Kidney glomerular epithelial cell (primary cell): Measurements from ENCODE around the gene RBM46.
A peak's percentile ranks its signal among the peaks of the same experiment; 100 is the strongest.

Experiments used
- DNase-seq: peaks from one replicate; lab custom pipeline; 2025; lab: John Stamatoyannopoulos, UW

Gene RBM46

GRCh38 chr4:154781126-154781982 is at the start of gene RBM46:
TSS of gene RBM46 (plus strand) at chr4:154781272. CDS start at chr4:154796753, 15,481 bp downstream.
- DNase-seq = no peak

- DNase-seq = peak; percentile 43
Observed at GRCh38 chr4:154731756-154732155, 49.3 kb upstream of the RBM46 start.

DNA sequence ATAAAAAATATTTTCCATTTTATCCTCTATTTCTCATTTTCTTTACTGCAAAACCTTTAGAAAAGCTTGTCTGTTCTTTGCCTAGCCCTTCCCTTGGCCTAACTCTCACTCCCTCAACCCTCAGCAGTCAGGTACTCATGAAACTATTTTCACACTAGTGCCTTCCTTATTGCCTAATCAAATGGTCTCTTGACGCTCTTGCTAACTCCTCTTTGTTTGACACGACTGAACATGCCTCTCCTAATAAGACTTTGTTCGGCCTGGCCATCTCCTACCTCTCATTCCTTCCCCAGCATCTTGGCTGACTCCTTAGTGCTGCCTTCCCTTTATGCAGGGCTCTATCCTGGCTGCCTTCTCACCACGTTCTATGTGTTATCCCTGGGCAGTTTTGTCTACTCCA is 48.4 kb upstream of the RBM46 start:
- DNase-seq = no peak

GRCh38 chr4:154736770-154737169 is 44.3 kb upstream of the RBM46 start:
- no peak for DNase-seq

DNA sequence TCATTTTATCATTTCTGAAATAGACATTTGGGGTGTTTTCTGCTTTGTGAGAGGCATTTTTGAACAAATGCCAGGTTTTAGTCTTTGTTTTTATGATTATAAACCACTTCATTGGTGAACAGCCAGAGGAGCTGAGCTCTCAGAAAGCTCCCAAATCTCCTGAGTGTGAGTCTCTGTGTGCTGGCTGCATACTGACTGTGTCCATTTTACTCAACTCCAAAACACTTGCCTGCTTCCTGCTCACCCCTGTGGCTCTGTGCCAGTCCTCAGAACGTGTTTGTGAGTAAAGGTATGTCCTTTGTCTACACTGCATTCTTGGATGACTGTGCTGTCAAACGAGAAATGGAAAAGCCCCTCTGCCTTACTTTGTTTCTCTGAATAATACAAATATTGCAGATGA is 42.6 kb upstream of the RBM46 start:
- DNase-seq = peak; percentile 5

DNA sequence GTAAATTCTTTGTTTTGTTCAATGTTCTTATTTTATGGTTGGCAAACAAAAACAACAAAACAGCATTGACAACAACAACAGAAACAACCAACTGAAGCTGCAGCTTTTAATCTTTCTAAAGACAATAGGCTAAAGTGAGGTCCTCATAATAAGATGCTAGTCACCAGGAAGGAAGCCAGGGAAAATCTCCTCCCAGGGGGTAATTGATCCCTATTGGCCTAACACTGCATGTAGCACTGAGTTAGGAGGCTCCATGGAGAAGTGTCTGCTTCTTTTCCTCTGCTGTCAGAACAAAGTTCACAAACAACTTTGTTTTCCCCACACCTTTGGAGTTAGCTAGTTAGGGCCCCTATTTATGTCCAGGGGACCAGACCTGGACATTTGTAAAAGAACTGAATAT is 42.0 kb upstream of the RBM46 start:
- no peak for DNase-seq

GRCh38 chr4:154740462-154740861 is 40.6 kb upstream of the RBM46 start:
- DNase-seq = no peak

DNA sequence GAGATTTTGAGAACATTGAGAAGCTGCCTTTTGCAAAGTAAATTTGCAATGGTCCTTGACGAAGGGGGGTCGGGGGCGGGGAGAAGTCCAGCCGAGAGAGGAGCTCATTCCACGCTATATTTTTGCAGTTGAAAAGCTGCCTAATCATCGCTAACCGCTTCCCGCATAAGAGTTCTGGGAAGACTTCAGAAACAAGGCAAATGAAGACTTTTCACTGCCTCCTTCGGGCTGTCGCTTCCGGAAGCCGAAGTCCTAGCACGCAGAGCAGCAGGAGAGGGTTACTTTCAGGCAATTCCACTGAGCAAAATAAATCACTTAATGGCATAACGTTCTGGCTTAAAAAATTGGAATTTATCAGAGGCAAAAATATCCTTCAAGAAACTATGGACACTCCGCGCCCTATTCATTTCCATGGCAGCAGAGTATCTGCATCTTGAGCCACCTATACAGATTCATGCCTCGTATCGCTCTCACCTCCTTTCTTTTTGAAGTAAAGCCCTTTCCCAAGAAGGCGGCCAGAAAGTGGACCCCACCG is 39.9 kb upstream of the RBM46 start:
- DNase-seq = no peak

GRCh38 chr4:154741922-154742850 is 38.9 kb upstream of the RBM46 start:
- no peak for DNase-seq

DNA sequence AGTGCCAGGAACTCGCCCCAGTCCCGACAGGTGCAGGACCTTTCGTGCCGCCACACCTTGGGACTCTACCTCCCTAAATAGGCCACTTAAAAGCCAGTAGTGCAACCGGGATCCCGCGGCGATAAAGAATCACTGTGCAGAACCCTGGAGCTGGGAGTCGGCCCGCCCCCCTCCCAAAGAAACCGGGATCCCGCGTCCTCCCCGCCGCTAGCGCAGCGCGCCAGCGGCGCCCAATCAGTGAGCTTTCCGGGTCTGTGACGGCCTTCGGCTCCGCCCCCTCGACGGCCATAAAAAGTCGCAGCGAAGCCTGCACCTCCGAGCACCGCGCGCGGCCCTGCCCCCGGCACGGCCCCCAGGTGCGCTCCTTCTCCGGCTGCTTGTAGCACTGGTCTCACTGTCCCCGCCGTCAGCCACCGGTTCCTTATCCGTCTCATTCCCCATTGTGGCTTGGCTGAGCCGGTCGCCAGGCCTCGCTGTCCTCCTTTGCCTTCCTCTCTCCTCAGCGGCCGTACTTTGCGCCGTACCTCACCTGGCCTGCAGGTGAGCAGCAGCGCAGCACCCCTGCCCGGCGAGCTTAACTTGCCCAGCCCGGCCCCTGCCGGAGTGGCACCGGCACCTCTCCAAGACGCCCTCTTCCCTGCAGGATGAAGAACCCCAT is 37.3 kb upstream of the RBM46 start, which contains the start of gene LRAT:
Gene LRAT (plus strand): TSS at position 318 of the 658 bp plus-strand sequence. CDS start 327 bp downstream, at position 645.
- DNase-seq = peak; percentile 44

- no peak for DNase-seq
Observed at GRCh38 chr4:154744341-154744926, 36.6 kb upstream of the RBM46 start.

DNA sequence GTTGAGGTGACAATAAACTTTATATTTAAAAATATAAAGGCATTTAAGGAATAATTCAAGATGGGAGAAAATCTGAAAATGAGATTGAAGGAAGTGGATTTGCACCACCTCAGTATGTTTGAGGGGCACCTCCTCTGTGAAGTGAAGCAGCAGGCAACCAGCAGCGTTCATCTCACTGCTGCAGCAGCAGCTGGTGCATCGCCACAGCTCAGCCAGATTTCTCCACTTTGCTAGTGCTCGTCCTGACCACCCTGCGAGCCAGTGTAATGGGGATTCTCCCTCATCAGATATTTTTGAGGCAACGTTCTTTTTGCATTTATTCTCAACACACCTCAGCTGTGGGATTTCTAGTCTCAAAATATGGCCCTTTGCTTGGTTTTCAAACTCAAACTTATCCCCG is 23.4 kb upstream of the RBM46 start:
- no peak for DNase-seq

DNA sequence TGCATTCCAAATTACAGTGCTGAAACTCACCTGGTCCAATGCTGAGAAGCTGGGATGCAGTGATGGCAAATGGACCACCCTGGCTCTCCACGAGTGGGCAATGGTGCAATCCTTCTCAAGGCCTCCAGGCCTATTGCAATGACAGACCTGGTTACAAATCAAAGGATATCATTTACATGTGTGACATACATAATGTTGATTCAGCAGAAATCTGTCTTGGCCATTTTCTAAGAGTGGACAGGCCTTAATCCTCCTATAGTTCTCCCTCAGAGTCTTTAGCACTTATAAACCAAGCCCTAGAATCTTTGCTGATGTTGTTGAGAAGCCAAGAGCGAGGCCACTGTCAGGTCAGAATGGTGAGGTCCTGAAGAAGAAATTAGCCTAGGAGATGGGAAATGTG is 20.2 kb upstream of the RBM46 start:
- DNase-seq = no peak

DNA sequence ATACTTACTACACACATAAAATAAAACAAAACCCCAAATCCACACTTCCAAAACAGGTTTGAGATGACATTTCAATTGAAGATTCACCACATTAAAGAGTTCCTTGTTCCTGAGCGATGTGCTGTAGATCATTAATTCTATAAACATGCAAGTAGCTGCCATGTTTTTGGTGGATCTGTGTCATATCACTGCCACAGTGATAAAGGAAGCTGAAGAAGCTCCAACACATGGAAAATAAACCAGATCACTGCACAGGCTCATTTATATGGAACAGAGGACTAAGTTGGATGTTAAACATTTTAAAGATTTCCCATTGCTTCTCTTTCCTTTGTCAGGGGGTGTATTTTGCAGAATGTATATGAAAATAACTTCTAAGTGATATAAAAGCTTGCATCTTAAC is 2.8 kb upstream of the RBM46 start:
- DNase-seq = no peak

DNA sequence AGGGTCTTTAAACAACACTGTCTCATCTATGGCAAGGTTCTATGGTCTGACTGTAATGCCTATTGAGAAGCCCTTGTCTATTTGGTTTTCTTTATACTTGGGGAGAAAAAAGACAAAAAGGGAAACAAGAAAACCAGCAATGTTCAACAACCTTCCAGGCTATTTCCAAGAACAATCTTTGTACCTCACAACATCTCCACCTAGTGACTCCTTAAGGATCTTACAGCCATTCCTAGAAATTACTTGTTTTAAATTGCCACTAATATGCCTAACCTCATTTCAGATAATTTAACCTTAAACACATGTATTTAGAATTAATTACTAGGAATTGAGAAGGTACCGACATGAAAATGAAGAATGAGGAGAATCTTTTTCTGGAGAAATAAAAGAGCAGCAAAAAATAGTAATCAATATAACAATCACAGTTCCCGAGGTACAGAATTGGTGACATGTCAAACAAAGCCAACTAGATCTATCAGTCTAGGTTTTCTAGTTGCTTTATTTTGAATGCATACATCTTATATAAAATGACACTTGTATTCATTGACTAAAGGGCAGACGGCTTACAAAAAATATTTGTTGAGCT is 1.6 kb upstream of the RBM46 start:
- peak; percentile 45 for DNase-seq

DNA sequence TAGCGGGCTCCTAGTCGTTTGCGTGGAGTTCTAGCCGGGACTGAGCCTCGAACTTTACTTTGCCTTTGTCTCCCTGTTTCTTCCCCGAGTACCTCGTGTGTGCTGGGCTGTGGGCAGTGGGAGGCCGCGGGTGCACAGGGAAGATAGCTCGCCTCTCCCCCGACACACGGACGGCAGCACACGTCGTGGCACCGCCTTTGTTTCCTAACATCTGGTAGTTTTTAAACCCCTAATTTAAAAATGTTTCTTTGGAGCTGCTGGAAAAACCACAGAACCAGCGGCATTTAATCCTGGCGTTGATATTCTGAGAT is 866 bp downstream of the RBM46 start:
- no peak for DNase-seq

DNA sequence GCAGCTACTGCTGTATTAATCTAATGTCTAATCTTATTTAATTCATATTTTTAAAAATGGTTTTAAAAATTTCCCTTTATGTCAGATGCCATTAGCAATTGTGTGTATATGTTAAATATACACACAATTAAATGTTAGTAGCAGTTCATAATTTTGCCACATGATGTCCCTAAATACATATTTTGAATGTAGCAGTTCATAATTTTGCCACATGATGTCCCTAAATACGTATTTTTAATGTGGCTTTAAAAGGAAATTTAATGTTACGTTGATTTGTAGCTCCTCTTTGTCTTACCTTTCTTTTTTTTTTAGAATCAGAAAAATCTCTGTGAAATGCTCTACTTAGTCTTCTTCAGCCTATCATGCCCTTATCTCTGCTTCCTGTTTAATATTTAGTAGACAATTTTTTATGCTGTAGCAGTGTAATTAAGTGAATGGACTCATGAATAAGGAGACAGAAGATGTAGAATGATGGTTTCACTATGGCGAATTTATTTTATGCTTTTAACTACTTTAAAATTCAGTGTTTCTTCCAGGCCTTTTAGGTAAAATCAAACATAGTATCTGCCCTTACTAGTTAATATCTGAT is 26.1 kb downstream of the RBM46 start:
- peak; percentile 22 for DNase-seq

GRCh38 chr4:154818230-154818629 is 37.2 kb downstream of the RBM46 start:
- DNase-seq = no peak

DNA sequence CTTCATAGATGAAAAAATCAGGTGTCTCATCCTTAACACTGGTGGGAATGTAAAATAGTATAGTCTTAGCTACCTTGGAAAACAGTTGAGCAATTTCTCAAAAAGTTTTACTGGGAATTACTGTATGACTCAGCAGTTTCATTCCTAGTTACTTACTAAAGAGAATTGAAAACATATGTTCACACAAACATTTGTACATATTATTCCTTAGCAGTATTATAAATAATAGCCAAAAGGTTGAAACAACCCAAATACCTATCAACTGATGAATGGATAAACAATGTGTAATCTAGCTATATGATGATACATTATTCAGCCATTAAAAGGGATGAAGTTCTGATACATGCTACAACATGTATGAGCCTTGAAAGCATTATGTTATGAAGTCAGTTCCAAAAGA is 41.7 kb downstream of the RBM46 start:
- no peak for DNase-seq

GRCh38 chr4:154836030-154836429 is 55.0 kb downstream of the RBM46 start:
- no peak for DNase-seq

DNA sequence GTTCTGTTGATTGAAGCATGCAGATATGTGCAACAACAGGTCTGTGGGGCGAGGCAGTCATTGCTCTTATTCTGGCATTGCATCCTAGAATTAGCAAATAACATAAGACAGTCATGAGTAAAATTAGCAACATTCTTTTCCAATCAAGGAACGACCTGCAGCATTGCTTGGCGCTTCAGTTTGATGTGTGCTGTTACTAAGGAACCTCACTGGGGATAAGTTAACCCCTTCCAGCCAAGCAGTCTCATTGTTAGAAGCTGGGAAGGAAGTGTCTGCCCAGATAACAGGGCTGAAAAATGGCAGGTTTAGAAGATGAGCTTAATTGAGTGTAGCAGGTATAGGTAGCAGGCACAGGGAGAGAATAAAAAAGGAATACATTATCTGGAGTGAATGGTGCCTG is 55.4 kb downstream of the RBM46 start:
- no peak for DNase-seq
